ENCODE data around the gene PRKN.
"Not testable (repeated sequence)": the region's sequence is repeated elsewhere in the genome, so short reads cannot be mapped to it uniquely, and the experiment has no call there.

- TF ChIP-seq TARDBP (IDR thresholded peaks at IDR 0.05); ARNT (IDR thresholded peaks at IDR 0.05); PKNOX1 (IDR thresholded peaks at IDR 0.05); FOXA1 (IDR thresholded peaks at IDR 0.05); SP1 (IDR thresholded peaks at IDR 0.05); NFRKB (IDR thresholded peaks at IDR 0.05); ELF4 (IDR thresholded peaks at IDR 0.05); FOXM1 (IDR thresholded peaks at IDR 0.05; ENCODE audit: borderline replicate concordance); L3MBTL2 (conservative IDR thresholded peaks at IDR 0.05); BHLHE40 (IDR thresholded peaks at IDR 0.05; ENCODE audit: borderline replicate concordance); SUZ12 (IDR thresholded peaks at IDR 0.05); ZNF384 (IDR thresholded peaks at IDR 0.05): not testable (repeated sequence)
Measured at GRCh38 chr6:162390961-162391811, 336.4 kb downstream of the PRKN start.

Measured in HEK293T (cell line).